ENCODE results near the gene PSMA8. TPM values are rescaled to one million over a fixed set of nuclear protein-coding genes. Genes with fewer than 3 reads are reported as not detected.

The PSMA8 gene
- polyA plus RNA-seq, 2 of the 4 experiments (the other 2 are of a cell fraction), result not detected

- 59% methylated on average over 7 of the region's 7 CpGs for WGBS (ENCODE audit: missing lambda C conversion rate)
- no peaks in the 10 kb centered on the region for H3K4me1 ChIP-seq
- TF ChIP-seq MAZ (IDR thresholded peaks at IDR 0.05; ENCODE audit: borderline replicate concordance, low read depth, low read length) (no peak), RAD21 (conservative IDR thresholded peaks at IDR 0.05 in 1 of 2, IDR thresholded peaks at IDR 0.05 in 1 of 2) (no peak), KDM5A (IDR thresholded peaks at IDR 0.05) (no peak), REST (IDR thresholded peaks at IDR 0.05) (no peak), CEBPB (IDR thresholded peaks at IDR 0.05) (no peak), CHD2 (IDR thresholded peaks at IDR 0.05; ENCODE audit: low read length, partially characterized antibody) (no peak), E2F6 (IDR thresholded peaks at IDR 0.05; ENCODE audit: borderline replicate concordance, low read depth) (no peak)
- no peak overlapping the region for H3K27ac ChIP-seq
- ChIA-PET CTCF (no interaction called here), POLR2A (no interaction called here)
- H3K4me3 ChIP-seq, result no peak overlapping the region
- ATAC-seq (no peak), FAIRE-seq (no peak), DNase-seq (ENCODE audit: low read depth in 1 of 2, low spot score in 1 of 2) (no peak)
- no peaks in the 10 kb centered on the region for H3K9me3 ChIP-seq
- no peak overlapping the region for H3K4me2 ChIP-seq
Measured at GRCh38 chr18:26181343-26181826, 47.7 kb downstream of the PSMA8 start.

- Histone ChIP-seq H3K4me2 (no peak overlapping the region), H3K27ac (no peak overlapping the region), H3K9me3 (no peaks in the 10 kb centered on the region), H3K4me3 (no peak overlapping the region), H3K4me1 (no peaks in the 10 kb centered on the region)
- ATAC-seq (no peak), FAIRE-seq (no peak), DNase-seq (ENCODE audit: low read depth in 1 of 2, low spot score in 1 of 2) (no peak)
- ChIA-PET POLR2A (no interaction called here), CTCF (no interaction called here)
- TF ChIP-seq MAFK (IDR thresholded peaks at IDR 0.05; ENCODE audit: partially characterized antibody) (no peak), RAD21 (conservative IDR thresholded peaks at IDR 0.05 in 1 of 2, IDR thresholded peaks at IDR 0.05 in 1 of 2) (no peak), CTCF (IDR thresholded peaks at IDR 0.05) (no peak), RCOR1 (IDR thresholded peaks at IDR 0.05; ENCODE audit: low read depth, low read length) (no peak), E2F6 (IDR thresholded peaks at IDR 0.05; ENCODE audit: borderline replicate concordance, low read depth) (no peak), HOXB5 (CRISPR knock-in tag; IDR thresholded peaks at IDR 0.05) (no peak), FOSB (CRISPR knock-in tag; IDR thresholded peaks at IDR 0.05) (no peak), ATOH8 (CRISPR knock-in tag; IDR thresholded peaks at IDR 0.05; ENCODE audit: low read depth) (no peak)
Measured at GRCh38 chr18:26183395-26184112, 49.9 kb downstream of the PSMA8 start.

Measured in A549 (cell line).